Activated naive CD4-positive, alpha-beta T cell treated with anti-CD3 and anti-CD28 coated beads, Interleukin-2, amount 50 U/mL, for 24 hours (primary cell): ENCODE measurements around the gene SF3B5.
A peak's percentile ranks its signal among the peaks of the same experiment; 100 is the strongest.

ENCODE experiments used
- H3K27ac Mint-ChIP-seq: one replicate; pipeline ENCODE4 v1.8.0; 2021; ENCODE audit warnings: mild to moderate bottlenecking, mixed read lengths
- H3K27me3 Mint-ChIP-seq: one replicate; pipeline ENCODE4 v1.8.0; 2021; ENCODE audit warnings: mixed read lengths
- H3K36me3 Mint-ChIP-seq: one replicate; pipeline ENCODE4 v1.8.0; 2021; ENCODE audit warnings: mixed read lengths
- H3K4me1 Mint-ChIP-seq: one replicate; pipeline ENCODE4 v1.8.0; 2021; ENCODE audit warnings: mixed read lengths
- H3K4me3 Mint-ChIP-seq: one replicate; pipeline ENCODE4 v1.8.0; 2021; ENCODE audit warnings: mild to moderate bottlenecking, mixed read lengths
- H3K9me3 Mint-ChIP-seq: one replicate; pipeline ENCODE4 v1.8.0; 2021; ENCODE audit warnings: mixed read lengths

SF3B5 gene

GRCh38 chr6:144123421-144123820 is 28.0 kb upstream of the SF3B5 start:
- Mint-ChIP-seq H3K4me3 (no peak overlapping the region), H3K27ac (peak overlapping the region; percentile 6), H3K27me3 (peaks cover under 1% of the 10 kb centered on the region), H3K9me3 (no peaks in the 10 kb centered on the region), H3K36me3 (peaks cover 2% of the 10 kb centered on the region), H3K4me1 (peaks cover 2% of the 10 kb centered on the region)

DNA sequence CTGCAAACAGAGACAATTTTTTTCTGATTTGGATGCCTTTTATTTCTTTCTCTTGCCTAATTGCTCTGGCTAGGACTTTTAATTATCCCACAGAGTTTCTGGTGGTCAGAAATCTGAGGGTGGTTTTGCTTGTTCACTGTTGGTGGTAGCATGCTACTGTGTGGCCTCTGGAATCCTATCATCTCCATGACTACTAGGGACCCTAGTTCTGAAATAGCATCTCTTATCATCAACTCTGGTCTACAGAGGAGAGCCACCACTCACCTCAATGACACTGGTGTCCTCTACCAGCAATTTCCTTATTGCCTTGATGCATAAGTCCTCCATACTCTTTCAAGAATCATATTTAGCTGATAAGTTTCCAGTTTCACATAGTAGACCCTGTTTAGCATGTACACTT is 27.5 kb upstream of the SF3B5 start:
- Mint-ChIP-seq H3K27ac (no peak overlapping the region), H3K4me3 (no peak overlapping the region), H3K27me3 (no peaks in the 10 kb centered on the region), H3K4me1 (no peaks in the 10 kb centered on the region), H3K9me3 (no peaks in the 10 kb centered on the region), H3K36me3 (peaks cover 2% of the 10 kb centered on the region)

DNA sequence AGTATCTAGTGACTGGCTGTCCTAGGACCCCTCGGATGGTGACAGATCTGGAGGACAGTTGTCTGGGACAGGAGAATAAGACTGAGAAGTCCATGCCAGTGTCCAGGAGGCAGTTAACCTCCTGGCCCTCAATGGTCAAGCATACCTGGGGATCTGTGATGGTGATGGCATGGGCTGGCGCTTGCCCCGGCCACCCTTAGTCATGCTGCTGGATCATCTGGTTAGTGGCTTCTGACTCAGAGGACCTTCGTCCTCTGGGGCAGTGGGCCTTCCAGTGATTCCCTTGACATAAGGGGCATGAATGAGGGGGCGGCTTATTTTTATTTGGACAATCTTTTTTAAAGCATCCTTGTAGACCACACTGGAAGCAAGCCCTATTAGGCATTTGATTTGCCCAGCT is 24.0 kb upstream of the SF3B5 start:
- Mint-ChIP-seq H3K27ac (no peak overlapping the region), H3K4me1 (no peaks in the 10 kb centered on the region), H3K36me3 (peaks cover 2% of the 10 kb centered on the region), H3K27me3 (no peaks in the 10 kb centered on the region), H3K4me3 (no peak overlapping the region), H3K9me3 (no peaks in the 10 kb centered on the region)

GRCh38 chr6:144115219-144115618 is 19.8 kb upstream of the SF3B5 start:
- no peaks in the 10 kb centered on the region for H3K36me3 Mint-ChIP-seq
- no peaks in the 10 kb centered on the region for H3K4me1 Mint-ChIP-seq
- no peaks in the 10 kb centered on the region for H3K9me3 Mint-ChIP-seq
- H3K4me3 Mint-ChIP-seq: no peak overlapping the region
- H3K27ac Mint-ChIP-seq: no peak overlapping the region
- no peaks in the 10 kb centered on the region for H3K27me3 Mint-ChIP-seq

GRCh38 chr6:144113366-144113765 is 18.0 kb upstream of the SF3B5 start:
- Mint-ChIP-seq H3K27ac (no peak overlapping the region), H3K4me1 (no peaks in the 10 kb centered on the region), H3K4me3 (no peak overlapping the region), H3K36me3 (no peaks in the 10 kb centered on the region), H3K27me3 (no peaks in the 10 kb centered on the region), H3K9me3 (no peaks in the 10 kb centered on the region)

- no peaks in the 10 kb centered on the region for H3K9me3 Mint-ChIP-seq
- H3K27ac Mint-ChIP-seq: no peak overlapping the region
- peaks cover 3% of the 10 kb centered on the region for H3K4me1 Mint-ChIP-seq
- H3K27me3 Mint-ChIP-seq: no peaks in the 10 kb centered on the region
- H3K36me3 Mint-ChIP-seq: no peaks in the 10 kb centered on the region
- H3K4me3 Mint-ChIP-seq: no peak overlapping the region
These were observed 14.8 kb upstream of the SF3B5 start for GRCh38 chr6:144110210-144110609.

DNA sequence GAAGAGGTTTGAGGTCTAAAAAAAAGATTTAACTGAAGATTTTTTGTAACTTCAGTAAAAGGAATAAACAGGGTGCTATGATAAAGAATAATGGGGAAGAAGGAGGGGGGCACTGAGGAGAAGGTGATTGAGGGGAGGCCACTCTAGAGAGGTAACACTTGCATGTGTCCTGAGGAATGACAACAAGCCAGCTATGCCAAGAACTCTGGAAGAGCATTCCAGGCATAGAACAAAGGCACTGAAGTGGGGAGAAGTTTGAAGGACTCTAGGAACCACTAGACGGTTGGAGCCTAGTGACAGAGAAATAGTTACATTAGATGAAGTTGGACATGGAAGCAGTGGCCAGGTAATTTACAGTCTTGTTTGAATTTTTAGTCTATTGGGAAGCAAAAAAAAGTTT is 10.8 kb upstream of the SF3B5 start:
- no peaks in the 10 kb centered on the region for H3K9me3 Mint-ChIP-seq
- H3K4me3 Mint-ChIP-seq: no peak overlapping the region
- no peaks in the 10 kb centered on the region for H3K36me3 Mint-ChIP-seq
- H3K4me1 Mint-ChIP-seq: peaks cover 7% of the 10 kb centered on the region
- no peaks in the 10 kb centered on the region for H3K27me3 Mint-ChIP-seq
- H3K27ac Mint-ChIP-seq: peak overlapping the region; percentile 80

GRCh38 chr6:144104898-144105487 is 9.6 kb upstream of the SF3B5 start:
- no peak overlapping the region for H3K4me3 Mint-ChIP-seq
- H3K27me3 Mint-ChIP-seq: no peaks in the 10 kb centered on the region
- no peak overlapping the region for H3K27ac Mint-ChIP-seq

DNA sequence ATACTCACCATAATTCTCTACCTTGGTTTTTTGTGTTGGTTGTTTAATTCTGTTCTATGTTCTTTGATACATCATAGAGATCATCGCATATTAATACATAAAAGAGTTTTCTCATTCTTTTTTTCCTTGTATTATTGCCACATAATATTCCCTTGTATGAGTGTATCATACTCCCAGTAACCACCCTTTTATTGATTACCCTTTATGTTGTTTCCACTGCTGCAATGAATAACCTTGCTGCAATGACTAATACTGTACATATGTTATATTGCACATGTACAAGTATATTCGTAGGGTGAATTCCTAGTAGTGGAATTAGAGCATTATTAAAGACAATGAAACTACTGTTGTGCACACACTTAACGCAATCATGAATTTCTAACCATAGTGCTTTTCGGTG is 9.1 kb upstream of the SF3B5 start:
- no peak overlapping the region for H3K4me3 Mint-ChIP-seq
- H3K9me3 Mint-ChIP-seq: no peaks in the 10 kb centered on the region
- H3K4me1 Mint-ChIP-seq: peaks cover 7% of the 10 kb centered on the region
- no peaks in the 10 kb centered on the region for H3K27me3 Mint-ChIP-seq
- H3K27ac Mint-ChIP-seq: no peak overlapping the region
- no peaks in the 10 kb centered on the region for H3K36me3 Mint-ChIP-seq

More at GRCh38 chr6:144104898-144105487, 9.6 kb upstream of the SF3B5 start:
- no peaks in the 10 kb centered on the region for H3K9me3 Mint-ChIP-seq
- no peaks in the 10 kb centered on the region for H3K36me3 Mint-ChIP-seq
- H3K4me1 Mint-ChIP-seq: peaks cover 7% of the 10 kb centered on the region

- Mint-ChIP-seq H3K4me3 (no peak overlapping the region), H3K27ac (no peak overlapping the region), H3K36me3 (no peaks in the 10 kb centered on the region), H3K9me3 (no peaks in the 10 kb centered on the region), H3K27me3 (no peaks in the 10 kb centered on the region), H3K4me1 (peaks cover 7% of the 10 kb centered on the region)
These were observed 7.7 kb upstream of the SF3B5 start for GRCh38 chr6:144103026-144103563.

GRCh38 chr6:144098993-144099392 is 3.6 kb upstream of the SF3B5 start:
- H3K4me3 Mint-ChIP-seq: no peak overlapping the region
- H3K4me1 Mint-ChIP-seq: peaks cover 11% of the 10 kb centered on the region
- peaks cover 7% of the 10 kb centered on the region for H3K36me3 Mint-ChIP-seq
- no peaks in the 10 kb centered on the region for H3K27me3 Mint-ChIP-seq
- no peaks in the 10 kb centered on the region for H3K9me3 Mint-ChIP-seq
- H3K27ac Mint-ChIP-seq: no peak overlapping the region

GRCh38 chr6:144094731-144095133 is 641 bp downstream of the SF3B5 start:
- Mint-ChIP-seq H3K36me3 (peaks cover 10% of the 10 kb centered on the region), H3K4me3 (peak overlapping the region; percentile 94), H3K4me1 (peaks cover 25% of the 10 kb centered on the region), H3K9me3 (no peaks in the 10 kb centered on the region), H3K27me3 (no peaks in the 10 kb centered on the region), H3K27ac (peak overlapping the region; percentile 96)

GRCh38 chr6:144093658-144094057 is 1.7 kb downstream of the SF3B5 start:
- Mint-ChIP-seq H3K27me3 (no peaks in the 10 kb centered on the region), H3K4me3 (peak overlapping the region; percentile 94)

DNA sequence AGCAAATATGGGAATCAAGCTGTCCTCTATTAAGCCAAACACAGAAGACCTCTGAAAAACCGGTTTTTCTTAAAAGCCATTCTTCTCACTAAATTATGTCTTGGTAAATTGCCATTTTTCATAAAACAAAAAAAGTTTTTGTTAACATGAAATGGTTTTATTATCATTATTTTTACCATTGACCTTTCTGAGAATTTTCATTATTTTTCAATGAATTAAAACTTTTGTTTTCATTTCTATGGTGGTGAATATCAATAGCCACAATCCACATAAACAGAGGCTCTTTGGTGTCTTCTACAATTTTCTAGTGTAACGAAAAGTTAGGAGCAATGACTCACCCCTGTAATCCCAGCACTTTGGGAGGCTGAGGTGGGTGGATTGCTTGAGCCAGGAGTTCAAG is 2.1 kb downstream of the SF3B5 start:
- Mint-ChIP-seq H3K36me3 (peaks cover 12% of the 10 kb centered on the region), H3K4me3 (peak overlapping the region; percentile 94), H3K27ac (no peak overlapping the region), H3K4me1 (peaks cover 25% of the 10 kb centered on the region), H3K27me3 (no peaks in the 10 kb centered on the region), H3K9me3 (no peaks in the 10 kb centered on the region)

More at GRCh38 chr6:144093658-144094057, 1.7 kb downstream of the SF3B5 start:
- H3K27ac Mint-ChIP-seq: no peak overlapping the region
- peaks cover 25% of the 10 kb centered on the region for H3K4me1 Mint-ChIP-seq
- peaks cover 12% of the 10 kb centered on the region for H3K36me3 Mint-ChIP-seq
- no peaks in the 10 kb centered on the region for H3K9me3 Mint-ChIP-seq

DNA sequence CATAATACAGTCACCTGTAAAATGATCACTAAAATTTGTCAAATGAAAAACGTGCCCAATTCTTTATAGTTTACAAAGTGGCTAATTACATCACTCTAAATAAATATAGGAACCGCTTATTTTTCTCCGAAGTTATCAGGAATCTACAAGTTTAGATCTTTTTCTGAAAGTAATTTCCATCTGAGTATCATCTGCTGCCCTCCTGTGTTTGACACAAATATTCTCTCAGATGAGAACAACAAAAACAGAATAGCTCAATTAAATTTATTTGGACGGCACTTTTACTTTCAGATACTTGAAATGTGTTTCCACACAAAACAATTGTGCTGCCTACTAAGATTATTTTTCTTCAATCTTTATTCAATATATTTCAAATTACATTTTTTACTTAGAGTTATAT is 5.0 kb downstream of the SF3B5 start:
- H3K9me3 Mint-ChIP-seq: no peaks in the 10 kb centered on the region
- peaks cover 13% of the 10 kb centered on the region for H3K36me3 Mint-ChIP-seq
- H3K4me3 Mint-ChIP-seq: no peak overlapping the region
- H3K27me3 Mint-ChIP-seq: no peaks in the 10 kb centered on the region
- peaks cover 22% of the 10 kb centered on the region for H3K4me1 Mint-ChIP-seq
- H3K27ac Mint-ChIP-seq: no peak overlapping the region

DNA sequence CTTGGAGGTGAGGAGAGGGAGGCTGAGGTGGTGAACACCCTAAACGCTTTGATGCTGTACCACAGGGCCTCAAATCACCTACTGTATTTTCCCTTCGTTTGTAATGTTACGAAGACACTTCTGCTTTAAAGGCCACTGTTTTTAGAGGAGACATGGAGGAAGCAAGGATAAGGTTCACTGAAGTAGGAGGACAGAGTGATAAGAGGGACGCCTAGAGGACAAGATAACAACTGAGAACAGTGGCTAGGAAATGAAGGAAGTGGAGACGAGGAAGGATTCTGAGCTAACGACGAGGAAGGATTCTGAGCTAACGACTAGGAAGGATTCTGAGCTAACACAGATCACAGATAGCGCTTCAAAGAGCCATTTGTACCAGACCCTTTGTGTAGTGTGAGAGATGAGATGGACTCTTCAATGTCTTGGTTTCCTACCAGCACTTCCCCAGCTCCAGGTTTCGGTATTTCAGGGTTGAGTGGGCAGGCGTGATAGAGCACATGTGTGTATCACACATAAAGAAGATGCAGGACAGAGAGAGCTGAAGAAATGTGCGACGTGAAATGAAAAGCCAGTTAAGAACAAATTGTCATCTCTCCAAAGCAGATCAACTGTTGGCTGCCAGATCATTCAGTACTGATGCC is 7.5 kb downstream of the SF3B5 start:
- H3K9me3 Mint-ChIP-seq: no peaks in the 10 kb centered on the region
- H3K4me1 Mint-ChIP-seq: peaks cover 5% of the 10 kb centered on the region
- no peak overlapping the region for H3K4me3 Mint-ChIP-seq
- H3K27ac Mint-ChIP-seq: no peak overlapping the region
- H3K27me3 Mint-ChIP-seq: no peaks in the 10 kb centered on the region
- H3K36me3 Mint-ChIP-seq: peaks cover 3% of the 10 kb centered on the region
